ENCODE data around the gene NUDCD3. TPM values are rescaled to one million over a fixed set of nuclear protein-coding genes. Genes with fewer than 3 reads are reported as not detected.

NUDCD3 gene
- total RNA-seq (2022; extraction: Qiagen RNA extraction) = 49.6 to 62.3 TPM (median 56.4 TPM) in 5 replicates

GRCh38 chr7:44490351-44491200 lies at the start of gene NUDCD3:
Gene NUDCD3 (minus strand): TSS chr7:44490658. CDS start chr7:44490600, 58 bp downstream.

Other genes with a start within 250 kb of the NUDCD3 start
- gene CAMK2B, start 165.1 kb downstream of the NUDCD3 start, total RNA-seq (2022; extraction: Qiagen RNA extraction) = 0.17 to 0.49 TPM (median 0.24 TPM) in 5 replicates
- gene NPC1L1, start 50.7 kb upstream of the NUDCD3 start, total RNA-seq (2022; extraction: Qiagen RNA extraction) = 0.06 to 0.09 TPM (median 0.08 TPM) in 5 replicates
- gene DDX56, start 83.2 kb upstream of the NUDCD3 start, total RNA-seq (2022; extraction: Qiagen RNA extraction) = 102 to 126 TPM (median 116 TPM) in 5 replicates
- gene TMED4, start 91.6 kb upstream of the NUDCD3 start, total RNA-seq (2022; extraction: Qiagen RNA extraction) = 47.9 to 51.4 TPM (median 49.5 TPM) in 5 replicates
- gene OGDH, start 116.0 kb upstream of the NUDCD3 start, total RNA-seq (2022; extraction: Qiagen RNA extraction) = 28.1 to 31.2 TPM (median 29.8 TPM) in 5 replicates